HG03135 (cell line): ENCODE measurements around the gene SELENOV.

Experiments used
- ATAC-seq: cut with Tn5 transposase; IDR thresholded peaks from one replicate; pipeline ENCODE4 v1.9.1; 2021; ENCODE audit warnings: mild to moderate bottlenecking, moderate library complexity; ENCODE audit not compliant: unreplicated experiment

SELENOV gene

GRCh38 chr19:39555883-39556282 is 40.9 kb downstream of the SELENOV start:
- no peak for ATAC-seq

GRCh38 chr19:39557811-39558623 is 43.1 kb downstream of the SELENOV start:
- ATAC-seq = no peak

- ATAC-seq = no peak
These were observed 43.7 kb downstream of the SELENOV start for GRCh38 chr19:39558624-39559117.

GRCh38 chr19:39563408-39563807 is 48.5 kb downstream of the SELENOV start:
- no peak for ATAC-seq

GRCh38 chr19:39566064-39566463 is 51.1 kb downstream of the SELENOV start:
- no peak for ATAC-seq

- ATAC-seq = no peak
These were observed 53.7 kb downstream of the SELENOV start for GRCh38 chr19:39568604-39569003.
